Subcutaneous adipose tissue (tissue), 4 donors: ENCODE measurements around the gene TAMM41. TPM values are rescaled to one million over a fixed set of nuclear protein-coding genes. Genes with fewer than 3 reads are reported as not detected.

ENCODE experiments used
- total RNA-seq, 4 donors: library from RNA; depleted of rRNA; stranded (reverse); fragments of >200 nt; gene quantifications; one replicate each; pipeline ENCODE4 v1.1.0, GENCODE V29; 2016
- TF ChIP-seq, protein P1 (sequence below): fragments of 450-650 bp; IDR thresholded peaks from one replicate; pipeline ENCODE4 v1.5.1; 2016; ENCODE audit warnings: low read depth, mild to moderate bottlenecking, control low read depth, antibody characterized with exemption, moderate library complexity

TAMM41 gene
- total RNA-seq, 4 donors from 2014 or later = 9.5 to 26.0 (median 10.6) TPM

DNA sequence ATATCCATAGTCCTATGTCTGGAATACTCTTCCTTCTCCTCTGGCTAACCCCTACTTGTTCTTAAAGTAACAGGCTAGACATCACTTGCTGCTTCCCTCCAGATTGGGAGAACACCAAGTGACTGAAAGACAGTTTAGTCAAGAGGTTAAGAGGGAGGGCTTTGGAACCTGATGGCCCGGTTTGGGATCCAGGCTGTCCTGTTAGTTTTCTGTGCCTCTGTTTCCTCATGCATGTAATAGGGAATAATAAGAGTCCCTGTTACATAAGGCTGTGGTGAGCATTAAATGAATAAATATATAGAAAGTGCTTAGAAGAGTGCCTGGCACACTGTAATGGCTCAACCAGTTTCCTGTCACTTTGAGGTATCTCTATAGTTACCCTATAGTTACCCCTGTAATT lies 66.3 kb downstream of the TAMM41 start:
- TF ChIP-seq, protein P1, sequence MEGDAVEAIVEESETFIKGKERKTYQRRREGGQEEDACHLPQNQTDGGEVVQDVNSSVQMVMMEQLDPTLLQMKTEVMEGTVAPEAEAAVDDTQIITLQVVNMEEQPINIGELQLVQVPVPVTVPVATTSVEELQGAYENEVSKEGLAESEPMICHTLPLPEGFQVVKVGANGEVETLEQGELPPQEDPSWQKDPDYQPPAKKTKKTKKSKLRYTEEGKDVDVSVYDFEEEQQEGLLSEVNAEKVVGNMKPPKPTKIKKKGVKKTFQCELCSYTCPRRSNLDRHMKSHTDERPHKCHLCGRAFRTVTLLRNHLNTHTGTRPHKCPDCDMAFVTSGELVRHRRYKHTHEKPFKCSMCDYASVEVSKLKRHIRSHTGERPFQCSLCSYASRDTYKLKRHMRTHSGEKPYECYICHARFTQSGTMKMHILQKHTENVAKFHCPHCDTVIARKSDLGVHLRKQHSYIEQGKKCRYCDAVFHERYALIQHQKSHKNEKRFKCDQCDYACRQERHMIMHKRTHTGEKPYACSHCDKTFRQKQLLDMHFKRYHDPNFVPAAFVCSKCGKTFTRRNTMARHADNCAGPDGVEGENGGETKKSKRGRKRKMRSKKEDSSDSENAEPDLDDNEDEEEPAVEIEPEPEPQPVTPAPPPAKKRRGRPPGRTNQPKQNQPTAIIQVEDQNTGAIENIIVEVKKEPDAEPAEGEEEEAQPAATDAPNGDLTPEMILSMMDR = no peak

DNA sequence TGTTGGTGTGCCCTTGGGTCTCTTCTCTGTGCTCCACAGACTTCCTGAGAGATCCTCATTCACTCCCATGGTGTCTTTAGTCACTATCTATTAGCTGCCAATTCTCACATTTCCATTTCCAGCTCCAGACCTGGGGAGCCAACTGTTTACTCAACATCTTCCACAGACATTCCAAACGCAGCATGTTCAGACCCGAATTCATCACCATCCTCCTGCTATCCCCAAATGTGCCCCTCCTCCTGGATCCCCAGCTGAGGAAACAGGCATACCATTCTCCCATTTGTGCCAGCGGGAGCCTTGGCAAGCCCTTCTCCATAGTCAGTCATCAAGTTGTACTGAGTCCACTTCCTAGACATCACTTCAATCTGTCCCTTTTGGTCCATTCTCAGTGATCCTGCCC lies 67.1 kb downstream of the TAMM41 start:
- TF ChIP-seq, protein P1 = no peak

DNA sequence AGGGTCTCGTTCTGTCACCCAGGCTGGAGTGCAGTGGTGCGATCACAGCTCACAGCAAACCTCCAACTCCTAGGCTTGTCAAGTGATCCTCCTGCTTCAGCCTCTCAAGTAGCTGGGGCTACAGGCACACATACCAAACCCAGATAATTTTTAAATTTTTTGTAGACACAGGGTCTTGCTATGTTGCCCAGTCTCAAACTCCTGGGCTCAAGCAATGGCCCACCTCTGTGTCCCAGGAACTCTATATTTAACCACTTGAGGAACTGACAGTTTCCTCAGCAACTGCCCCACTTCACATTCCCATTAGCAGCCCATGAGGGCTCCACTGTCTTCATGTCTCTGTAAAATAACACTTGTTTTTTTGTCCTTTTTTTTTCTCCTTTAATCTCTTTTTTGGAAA lies 68.4 kb downstream of the TAMM41 start:
- TF ChIP-seq, protein P1 = no peak

DNA sequence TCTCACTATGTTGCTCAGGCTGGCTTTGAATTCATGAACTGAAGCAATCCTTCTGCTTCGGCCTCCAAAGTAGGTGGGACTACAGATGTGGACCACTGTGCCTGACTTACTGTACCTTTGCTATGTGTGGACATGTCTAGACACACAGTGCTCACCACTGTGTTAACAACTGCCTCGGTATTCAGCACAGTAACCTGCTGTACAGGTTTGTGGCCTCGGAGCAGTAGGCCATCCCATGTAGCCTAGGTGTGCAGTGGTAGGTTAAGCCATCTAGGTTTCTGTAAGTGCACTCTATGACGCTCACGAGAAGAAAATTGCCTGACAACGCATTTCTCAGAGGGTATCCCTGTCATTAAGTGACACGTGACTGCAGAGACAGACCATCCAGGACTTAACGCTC lies 70.3 kb downstream of the TAMM41 start:
- TF ChIP-seq, protein P1 = no peak

DNA sequence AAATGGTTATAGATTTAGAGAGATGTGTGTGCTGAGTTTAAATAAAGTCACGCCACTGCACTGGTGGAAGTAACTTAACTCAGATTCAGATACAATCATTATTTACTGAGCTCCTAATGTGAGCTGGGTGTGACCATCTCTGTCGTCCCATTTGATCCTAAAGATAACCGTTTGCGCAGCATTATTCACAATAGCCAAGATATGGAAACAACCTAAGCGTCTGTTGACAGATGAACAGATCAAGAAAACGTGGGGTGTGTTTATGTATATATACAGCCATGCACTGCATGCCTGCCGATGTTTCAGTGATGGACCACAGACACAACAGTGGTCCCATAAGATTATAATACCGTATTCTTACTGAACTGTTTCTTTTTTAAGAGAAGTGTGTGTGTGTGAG lies 71.2 kb downstream of the TAMM41 start:
- TF ChIP-seq, protein P1 = no peak

DNA sequence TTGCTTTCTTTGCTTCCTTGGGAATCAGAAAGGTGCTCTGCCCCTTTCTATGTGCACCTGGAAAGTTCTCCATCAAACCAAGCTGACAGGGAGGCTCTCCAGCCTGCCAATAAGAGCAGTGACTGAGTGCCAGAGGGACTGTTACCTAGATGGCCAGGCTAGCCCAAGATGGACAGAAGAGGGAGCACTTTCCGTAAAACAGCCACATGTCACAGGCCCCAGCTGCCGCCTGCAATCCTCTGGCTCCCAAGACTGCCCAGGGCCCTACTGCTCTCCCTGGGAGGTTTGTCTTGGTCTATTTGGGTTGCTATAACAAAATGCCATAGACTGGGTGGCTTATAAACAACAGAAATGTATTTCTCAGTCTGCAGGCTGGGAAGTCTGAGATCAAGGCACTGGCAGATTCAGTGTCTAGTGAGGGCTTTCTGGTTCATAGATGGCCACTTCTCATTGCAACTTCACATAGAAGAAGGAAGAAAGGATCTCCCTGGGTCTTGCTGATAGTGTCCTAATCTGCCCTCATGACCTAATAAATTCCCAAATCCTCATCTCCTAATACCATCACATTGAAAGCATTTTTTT lies 72.3 kb downstream of the TAMM41 start:
- TF ChIP-seq, protein P1 = no peak

DNA sequence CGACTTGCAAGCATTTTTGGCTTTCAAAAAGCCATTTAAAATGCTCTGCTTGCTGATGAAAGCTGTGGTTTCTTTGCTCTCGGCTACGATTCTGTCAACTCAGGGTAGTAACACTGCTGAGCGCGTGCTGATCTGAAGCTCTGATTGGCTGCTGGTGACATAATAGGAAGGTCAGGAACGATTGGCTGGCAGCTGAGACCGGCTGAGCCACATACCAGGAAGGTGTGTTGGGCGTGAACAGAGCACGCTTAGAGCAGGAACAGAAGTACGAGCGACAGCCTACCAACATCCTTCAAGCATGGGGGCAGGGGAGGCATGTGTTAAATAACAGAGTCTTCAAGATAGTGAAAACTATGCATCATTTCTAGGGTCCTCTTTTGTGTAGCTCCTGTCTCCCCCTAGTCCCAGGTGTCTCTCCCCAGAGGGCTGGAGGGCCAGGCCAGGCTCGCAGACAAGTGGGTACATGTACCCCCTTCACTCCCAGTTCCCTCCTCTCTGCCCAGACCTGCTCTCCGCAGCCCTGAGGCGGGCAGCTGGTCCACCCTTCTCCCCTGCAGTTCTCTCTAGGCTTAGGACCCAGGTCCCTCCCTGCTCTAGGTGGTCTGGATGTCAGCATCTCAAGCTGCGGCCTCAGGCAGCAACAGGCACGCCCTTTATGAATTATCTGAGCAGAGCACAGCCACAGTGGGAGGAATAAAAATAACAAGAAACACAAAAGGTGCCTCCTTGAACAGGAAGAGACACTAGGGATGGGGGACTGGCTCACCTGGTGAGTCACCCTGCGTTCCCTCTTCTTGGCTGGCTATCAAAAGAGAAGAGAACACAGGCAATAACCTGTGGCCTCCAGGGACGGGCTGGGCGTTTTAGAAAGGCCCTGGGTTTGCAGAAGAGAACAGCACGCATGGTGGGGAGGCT lies 76.0 kb downstream of the TAMM41 start:
- TF ChIP-seq, protein P1 = no peak
